ENCODE results near the gene PALD1.
A peak's percentile ranks its signal among the peaks of the same experiment; 100 is the strongest.

Gene PALD1

DNA sequence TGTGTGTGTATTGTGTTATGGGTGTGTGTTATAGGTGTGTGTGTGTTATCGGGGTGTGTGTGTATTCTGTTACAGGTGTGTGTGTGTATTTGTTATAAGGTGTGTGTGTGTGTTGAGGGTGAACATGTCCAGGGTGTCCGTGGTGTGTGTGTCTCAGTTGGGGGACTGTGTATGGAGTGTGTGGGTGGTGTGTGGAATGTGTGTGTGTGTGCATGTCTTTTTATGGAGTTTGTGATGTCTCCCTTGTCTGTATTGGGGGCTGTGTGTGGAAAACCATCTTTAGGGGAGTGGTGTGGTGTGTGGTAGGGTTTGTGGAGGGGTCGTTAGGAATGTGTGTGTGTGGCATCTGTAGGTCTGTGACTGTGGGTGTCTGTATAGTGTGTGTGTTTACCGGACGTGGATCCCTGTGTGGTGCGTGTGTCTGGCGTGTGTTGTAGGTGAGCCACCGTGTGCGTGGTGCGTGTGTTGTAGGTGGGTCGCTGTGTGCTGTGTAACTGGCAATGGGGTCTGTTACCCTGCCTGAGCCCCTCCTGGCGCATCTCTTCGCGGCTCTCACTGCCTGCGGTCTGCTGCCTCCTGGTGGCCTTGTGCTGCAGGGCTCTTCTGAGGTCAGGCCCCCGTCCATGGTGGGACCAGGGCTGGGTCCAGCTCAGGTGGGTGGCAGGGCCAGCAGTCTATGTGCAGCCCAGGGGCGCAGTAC is 61.7 kb downstream of the PALD1 start:
- H3K79me2 ChIP-seq (ENCODE audit: insufficient read depth, low read depth), result no peaks in the 10 kb centered on the region
- no peaks in the 10 kb centered on the region for H3K36me3 ChIP-seq (ENCODE audit: insufficient read depth)
- no peak overlapping the region for H3K4me3 ChIP-seq (IDR thresholded peaks at IDR 0.05; ENCODE audit: insufficient read depth, low read depth, low read length)
- H3K27me3 ChIP-seq (ENCODE audit: insufficient read depth, low read depth), result peaks cover 9% of the 10 kb centered on the region
- H3K9ac ChIP-seq, result no peak overlapping the region
- no peaks in the 10 kb centered on the region for H3K4me1 ChIP-seq (ENCODE audit: low read depth, poor library complexity, severe bottlenecking)
- no peak overlapping the region for H3K4me2 ChIP-seq
- no peaks in the 10 kb centered on the region for H4K20me1 ChIP-seq (ENCODE audit: insufficient read depth)
- no peak overlapping the region for H2AFZ ChIP-seq (ENCODE audit: low read depth)
- no peak overlapping the region for H3K27ac ChIP-seq
- TF ChIP-seq, protein P1, sequence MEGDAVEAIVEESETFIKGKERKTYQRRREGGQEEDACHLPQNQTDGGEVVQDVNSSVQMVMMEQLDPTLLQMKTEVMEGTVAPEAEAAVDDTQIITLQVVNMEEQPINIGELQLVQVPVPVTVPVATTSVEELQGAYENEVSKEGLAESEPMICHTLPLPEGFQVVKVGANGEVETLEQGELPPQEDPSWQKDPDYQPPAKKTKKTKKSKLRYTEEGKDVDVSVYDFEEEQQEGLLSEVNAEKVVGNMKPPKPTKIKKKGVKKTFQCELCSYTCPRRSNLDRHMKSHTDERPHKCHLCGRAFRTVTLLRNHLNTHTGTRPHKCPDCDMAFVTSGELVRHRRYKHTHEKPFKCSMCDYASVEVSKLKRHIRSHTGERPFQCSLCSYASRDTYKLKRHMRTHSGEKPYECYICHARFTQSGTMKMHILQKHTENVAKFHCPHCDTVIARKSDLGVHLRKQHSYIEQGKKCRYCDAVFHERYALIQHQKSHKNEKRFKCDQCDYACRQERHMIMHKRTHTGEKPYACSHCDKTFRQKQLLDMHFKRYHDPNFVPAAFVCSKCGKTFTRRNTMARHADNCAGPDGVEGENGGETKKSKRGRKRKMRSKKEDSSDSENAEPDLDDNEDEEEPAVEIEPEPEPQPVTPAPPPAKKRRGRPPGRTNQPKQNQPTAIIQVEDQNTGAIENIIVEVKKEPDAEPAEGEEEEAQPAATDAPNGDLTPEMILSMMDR (conservative IDR thresholded peaks at IDR 0.05; ENCODE audit: low read depth, low read length), result peak; percentile 56; the same call in 1 of the 2 replicates

DNA sequence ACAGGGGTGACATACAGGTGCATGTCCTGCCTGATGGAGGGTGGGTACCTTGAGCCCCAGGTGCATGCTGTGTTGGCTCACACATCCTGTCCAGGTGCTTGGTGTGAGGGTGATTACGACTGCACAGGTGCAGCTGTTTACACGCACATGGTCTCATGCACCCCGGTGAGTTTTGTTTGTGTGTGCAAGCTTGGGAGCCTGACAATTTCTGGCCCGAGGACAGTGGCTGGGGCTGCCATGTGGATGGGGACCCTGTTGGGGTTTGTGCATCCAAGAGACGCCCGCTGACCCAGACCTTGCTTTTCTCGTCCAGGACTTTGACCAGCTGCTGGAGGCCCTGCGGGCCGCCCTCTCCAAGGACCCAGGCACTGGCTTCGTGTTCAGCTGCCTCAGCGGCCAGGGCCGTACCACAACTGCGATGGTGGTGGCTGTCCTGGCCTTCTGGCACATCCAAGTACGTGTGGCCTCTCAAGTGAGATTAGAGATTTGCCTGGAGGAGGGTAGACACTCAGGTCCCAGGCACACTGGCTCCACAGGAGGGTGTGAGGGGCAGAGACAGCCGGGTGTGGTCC is 62.3 kb downstream of the PALD1 start:
- peaks cover 4% of the 10 kb centered on the region; the same call in 1 of the 2 replicates for H3K27me3 ChIP-seq (ENCODE audit: insufficient read depth, low read depth)

DNA sequence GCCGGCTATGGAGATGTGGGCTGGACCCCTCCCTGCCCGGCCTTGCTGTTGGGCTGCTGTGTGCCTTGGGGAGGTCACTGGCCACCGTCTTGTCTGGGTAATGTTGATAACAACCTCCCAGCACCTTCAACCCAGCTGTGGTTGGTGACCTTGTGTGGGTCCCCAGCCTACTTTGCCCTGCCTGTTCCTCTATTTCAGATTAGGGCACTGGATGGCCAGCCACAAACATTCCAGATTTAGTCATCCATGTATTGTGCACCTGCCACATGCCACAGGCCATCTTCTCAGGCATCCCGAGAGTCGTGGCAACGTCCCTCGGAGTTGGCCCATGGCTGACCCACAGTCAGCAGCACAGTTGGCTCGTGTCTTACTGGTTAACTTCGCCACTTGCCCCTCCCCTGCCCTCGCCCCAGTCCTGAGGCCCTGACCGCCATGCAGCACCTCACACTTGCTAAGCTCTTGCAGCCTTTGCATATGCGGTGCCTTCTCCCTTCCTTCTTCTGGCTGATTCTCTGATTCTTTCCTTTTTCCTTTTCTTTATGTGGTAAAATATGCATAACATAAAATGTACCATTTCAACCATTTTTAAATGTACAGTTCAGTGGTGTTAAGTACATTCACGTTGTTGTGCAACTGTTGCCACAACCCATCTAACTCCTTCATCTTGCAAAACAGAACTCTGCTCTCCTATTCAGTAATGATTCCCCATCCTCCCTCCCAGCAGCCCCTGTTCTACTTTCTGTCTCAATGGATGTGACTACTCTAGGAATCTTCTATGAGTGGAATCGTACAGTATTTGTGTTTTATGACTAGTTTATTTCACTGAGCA is 63.4 kb downstream of the PALD1 start:
- Histone ChIP-seq H3K27ac (no peak overlapping the region), H3K79me2 (ENCODE audit: insufficient read depth, low read depth) (no peaks in the 10 kb centered on the region), H3K9ac (no peak overlapping the region), H3K27me3 (ENCODE audit: insufficient read depth, low read depth) (no peaks in the 10 kb centered on the region), H4K20me1 (ENCODE audit: insufficient read depth) (no peaks in the 10 kb centered on the region), H2AFZ (ENCODE audit: low read depth) (no peak overlapping the region), H3K4me3 (IDR thresholded peaks at IDR 0.05; ENCODE audit: insufficient read depth, low read depth, low read length) (no peak overlapping the region), H3K36me3 (ENCODE audit: insufficient read depth) (no peaks in the 10 kb centered on the region), H3K4me2 (no peak overlapping the region), H3K4me1 (ENCODE audit: low read depth, poor library complexity, severe bottlenecking) (no peaks in the 10 kb centered on the region)
- TF ChIP-seq, protein P1 (conservative IDR thresholded peaks at IDR 0.05; ENCODE audit: low read depth, low read length), result no peak

More for the DNA sequence above, 62.3 kb downstream of the PALD1 start:
- no peak overlapping the region for H3K4me2 ChIP-seq
- H3K9ac ChIP-seq, result no peak overlapping the region
- H2AFZ ChIP-seq (ENCODE audit: low read depth), result no peak overlapping the region
- H4K20me1 ChIP-seq (ENCODE audit: insufficient read depth), result no peaks in the 10 kb centered on the region
- no peaks in the 10 kb centered on the region for H3K79me2 ChIP-seq (ENCODE audit: insufficient read depth, low read depth)
- no peaks in the 10 kb centered on the region for H3K4me1 ChIP-seq (ENCODE audit: low read depth, poor library complexity, severe bottlenecking)
- no peaks in the 10 kb centered on the region for H3K36me3 ChIP-seq (ENCODE audit: insufficient read depth)
- TF ChIP-seq, protein P1 (conservative IDR thresholded peaks at IDR 0.05; ENCODE audit: low read depth, low read length), result no peak; the same call in 1 of the 2 replicates
- H3K4me3 ChIP-seq (IDR thresholded peaks at IDR 0.05; ENCODE audit: insufficient read depth, low read depth, low read length), result no peak overlapping the region
- no peak overlapping the region for H3K27ac ChIP-seq

DNA sequence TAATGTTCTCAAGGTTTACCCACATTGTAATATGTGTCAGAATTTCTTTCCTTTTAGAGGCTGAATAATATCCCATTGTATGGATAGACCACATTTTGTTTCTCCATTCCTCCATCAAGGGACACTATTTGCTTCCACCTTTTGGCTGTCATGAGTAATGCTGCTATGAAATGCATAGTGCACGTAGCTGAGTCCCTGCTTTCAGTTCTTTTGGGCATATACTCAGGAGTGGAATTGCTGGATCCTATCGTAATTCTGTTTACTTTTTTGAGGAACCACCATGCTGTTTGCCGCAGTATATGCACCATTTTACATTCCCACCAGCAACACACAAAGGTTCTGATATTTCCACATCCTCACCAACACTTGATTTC is 64.0 kb downstream of the PALD1 start:
- Histone ChIP-seq H3K4me1 (ENCODE audit: low read depth, poor library complexity, severe bottlenecking) (no peaks in the 10 kb centered on the region), H3K9ac (no peak overlapping the region), H4K20me1 (ENCODE audit: insufficient read depth) (no peaks in the 10 kb centered on the region), H3K4me3 (IDR thresholded peaks at IDR 0.05; ENCODE audit: insufficient read depth, low read depth, low read length) (no peak overlapping the region), H2AFZ (ENCODE audit: low read depth) (no peak overlapping the region), H3K4me2 (no peak overlapping the region), H3K27me3 (ENCODE audit: insufficient read depth, low read depth) (no peaks in the 10 kb centered on the region), H3K79me2 (ENCODE audit: insufficient read depth, low read depth) (no peaks in the 10 kb centered on the region), H3K36me3 (ENCODE audit: insufficient read depth) (no peaks in the 10 kb centered on the region), H3K27ac (no peak overlapping the region)
- TF ChIP-seq, protein P1 (conservative IDR thresholded peaks at IDR 0.05; ENCODE audit: low read depth, low read length), result no peak

Measured in KMS-11 (cell line).